Mesendoderm (in vitro differentiated cells): ENCODE results near the gene ALOX15. TPM values are rescaled to one million over a fixed set of nuclear protein-coding genes. Genes with fewer than 3 reads are reported as not detected.

Source experiments
- DNase-seq: peaks from one replicate; pipeline ENCODE4 v3.0.0; 2013
- H2AK5ac ChIP-seq: 2 replicates; pipeline ENCODE4 v1.6.1; 2013; ENCODE audit warnings: low read length, inconsistent platforms
- H2BK120ac ChIP-seq: 2 replicates; pipeline ENCODE4 v1.6.1; 2013; ENCODE audit warnings: low read depth, mild to moderate bottlenecking, low read length, moderate library complexity, mixed read lengths
- H2BK15ac ChIP-seq: replicated peaks from 2 replicates; pipeline ENCODE4 v1.6.1; 2013; ENCODE audit warnings: low read depth, mild to moderate bottlenecking, moderate library complexity
- H2BK5ac ChIP-seq: 2 replicates; pipeline ENCODE4 v1.6.1; 2013; ENCODE audit warnings: low read length, inconsistent platforms
- H3K18ac ChIP-seq: 2 replicates; pipeline ENCODE4 v1.6.1; 2013; ENCODE audit warnings: mild to moderate bottlenecking, low read length, mixed read lengths
- H3K23ac ChIP-seq: one replicate; pipeline ENCODE4 v1.6.1; 2013; ENCODE audit warnings: low read length
- H3K27ac ChIP-seq: 2 replicates; pipeline ENCODE4 v1.5.1; 2013; ENCODE audit warnings: low read depth, mild to moderate bottlenecking, inconsistent platforms, low read length, moderate library complexity
- H3K27me3 ChIP-seq: 2 replicates; pipeline ENCODE4 v1.6.1; 2013; ENCODE audit warnings: low read length, control low read depth, mild to moderate bottlenecking, inconsistent platforms; ENCODE audit not compliant: insufficient read depth, poor library complexity
- H3K36me3 ChIP-seq: 2 replicates; pipeline ENCODE4 v1.6.1; 2013; ENCODE audit warnings: low read length, inconsistent platforms; ENCODE audit not compliant: control insufficient read depth, insufficient read depth
- H3K4ac ChIP-seq: one replicate; pipeline ENCODE4 v1.6.1; 2013; ENCODE audit warnings: low read depth, mild to moderate bottlenecking, low read length, moderate library complexity
- H3K4me1 ChIP-seq: 2 replicates; pipeline ENCODE4 v1.6.1; 2013; ENCODE audit warnings: low read depth, low read length, inconsistent platforms; ENCODE audit not compliant: control insufficient read depth
- H3K4me2 ChIP-seq: 2 replicates; pipeline ENCODE4 v1.6.1; 2013; ENCODE audit warnings: low read length
- H3K4me3 ChIP-seq: 2 replicates; pipeline ENCODE4 v1.5.1; 2013; ENCODE audit warnings: mild to moderate bottlenecking, low read length
- H3K56ac ChIP-seq: one replicate; pipeline ENCODE4 v1.6.1; 2013; ENCODE audit warnings: low read length
- H3K79me1 ChIP-seq: 2 replicates; pipeline ENCODE4 v1.6.1; 2013; ENCODE audit warnings: low read length, inconsistent platforms
- H3K79me2 ChIP-seq: 2 replicates; pipeline ENCODE4 v1.6.1; 2013; ENCODE audit warnings: mild to moderate bottlenecking, low read length; ENCODE audit not compliant: control insufficient read depth, insufficient read depth
- H3K9ac ChIP-seq: 2 replicates; pipeline ENCODE4 v1.6.1; 2013; ENCODE audit warnings: low read length, inconsistent platforms
- H4K5ac ChIP-seq: one replicate; pipeline ENCODE4 v1.6.1; 2013; ENCODE audit warnings: low read length
- H4K8ac ChIP-seq: one replicate; pipeline ENCODE4 v1.6.1; 2013; ENCODE audit warnings: low read depth, mild to moderate bottlenecking, control low read depth, low read length, moderate library complexity
- WGBS: extraction: QIAGEN DNeasy Blood & Tissue Kit; methylation state at CpG from one replicate; pipeline ENCODE4 v1.1.7; 2013; ENCODE audit warnings: low lambda C conversion rate, missing lambda C conversion rate; ENCODE audit not compliant: insufficient coverage; ENCODE audit errors: extremely low coverage; 5-methylcytosine and 5-hydroxymethylcytosine counted together
- small RNA-seq: library from polyadenylated mRNA; stranded (forward); fragments of <200 nt; extraction: miRNeasy Mini kit (QIAGEN cat#:217004); gene quantifications from one replicate; pipeline ENCODE3, GENCODE V24; 2013; ENCODE audit not compliant: insufficient read depth

The ALOX15 gene

GRCh38 chr17:4583206-4583605, 58.3 kb downstream of the ALOX15 start:
- no peaks in the 10 kb centered on the region for H3K79me2 ChIP-seq
- H2AK5ac ChIP-seq, result no peak overlapping the region
- no peak overlapping the region for H2BK15ac ChIP-seq
- no CpG with 5 or more reads among the region's 3 CpGs for WGBS
- H4K5ac ChIP-seq, result no peak overlapping the region
- H3K4me1 ChIP-seq, result no peaks in the 10 kb centered on the region
- no peak for DNase-seq
- H3K4ac ChIP-seq, result no peak overlapping the region
- no peaks in the 10 kb centered on the region for H3K36me3 ChIP-seq
- H3K9ac ChIP-seq, result no peak overlapping the region
- no peak overlapping the region for H2BK5ac ChIP-seq
- no peak overlapping the region for H4K8ac ChIP-seq
- no peak overlapping the region for H3K23ac ChIP-seq
- H3K27ac ChIP-seq, result no peak overlapping the region
- H2BK120ac ChIP-seq, result no peak overlapping the region
- H3K4me2 ChIP-seq, result no peak overlapping the region
- H3K79me1 ChIP-seq, result no peaks in the 10 kb centered on the region
- no peak overlapping the region for H3K56ac ChIP-seq
- peaks cover 15% of the 10 kb centered on the region for H3K27me3 ChIP-seq
- H3K18ac ChIP-seq, result no peak overlapping the region
- H3K4me3 ChIP-seq, result no peak overlapping the region

GRCh38 chr17:4582691-4583090, 58.8 kb downstream of the ALOX15 start:
- DNase-seq, result no peak

GRCh38 chr17:4582101-4582501, 59.4 kb downstream of the ALOX15 start:
- Histone ChIP-seq H3K23ac (no peak overlapping the region), H2AK5ac (no peak overlapping the region), H3K36me3 (no peaks in the 10 kb centered on the region), H3K9ac (no peak overlapping the region), H2BK120ac (no peak overlapping the region), H2BK15ac (no peak overlapping the region), H3K56ac (no peak overlapping the region), H3K27ac (no peak overlapping the region), H3K4me3 (no peak overlapping the region), H3K79me1 (no peaks in the 10 kb centered on the region), H2BK5ac (no peak overlapping the region), H4K8ac (no peak overlapping the region), H3K79me2 (no peaks in the 10 kb centered on the region), H3K27me3 (peaks cover 15% of the 10 kb centered on the region), H3K4me2 (no peak overlapping the region), H4K5ac (no peak overlapping the region), H3K18ac (no peak overlapping the region), H3K4me1 (no peaks in the 10 kb centered on the region), H3K4ac (no peak overlapping the region)
- no peak for DNase-seq
- no CpG with 5 or more reads among the region's 7 CpGs for WGBS

More at GRCh38 chr17:4582691-4583090, 58.8 kb downstream of the ALOX15 start:
- no peaks in the 10 kb centered on the region for H3K4me1 ChIP-seq
- WGBS, result no CpG with 5 or more reads among the region's 8 CpGs
- no peak overlapping the region for H3K56ac ChIP-seq
- no peaks in the 10 kb centered on the region for H3K79me1 ChIP-seq
- H3K79me2 ChIP-seq, result no peaks in the 10 kb centered on the region
- no peak overlapping the region for H3K4me2 ChIP-seq
- peaks cover 15% of the 10 kb centered on the region for H3K27me3 ChIP-seq
- H2AK5ac ChIP-seq, result no peak overlapping the region
- H4K5ac ChIP-seq, result no peak overlapping the region
- no peak overlapping the region for H4K8ac ChIP-seq
- no peak overlapping the region for H3K27ac ChIP-seq
- no peak overlapping the region for H3K18ac ChIP-seq
- no peak overlapping the region for H2BK120ac ChIP-seq
- H3K9ac ChIP-seq, result no peak overlapping the region
- H2BK5ac ChIP-seq, result no peak overlapping the region
- H3K4ac ChIP-seq, result no peak overlapping the region
- H2BK15ac ChIP-seq, result no peak overlapping the region
- H3K23ac ChIP-seq, result no peak overlapping the region
- H3K36me3 ChIP-seq, result no peaks in the 10 kb centered on the region
- no peak overlapping the region for H3K4me3 ChIP-seq

Small RNA genes within 50 kb of the gene (small RNA-seq; reads per million reads assigned to genes)
- not detected for gene RNU6-955P
